Medulla oblongata (tissue), 1 donor: ENCODE measurements around the gene ATAD1.
A peak's percentile ranks its signal among the peaks of the same experiment; 100 is the strongest.
"Not testable (repeated sequence)": the region's sequence is repeated elsewhere in the genome, so short reads cannot be mapped to it uniquely, and the experiment has no call there.

Experiments used
- DNase-seq: peaks from one replicate; pipeline ENCODE4 v3.0.0-alpha.2; 2015; ENCODE audit errors: extremely low spot score

The ATAD1 gene

DNA sequence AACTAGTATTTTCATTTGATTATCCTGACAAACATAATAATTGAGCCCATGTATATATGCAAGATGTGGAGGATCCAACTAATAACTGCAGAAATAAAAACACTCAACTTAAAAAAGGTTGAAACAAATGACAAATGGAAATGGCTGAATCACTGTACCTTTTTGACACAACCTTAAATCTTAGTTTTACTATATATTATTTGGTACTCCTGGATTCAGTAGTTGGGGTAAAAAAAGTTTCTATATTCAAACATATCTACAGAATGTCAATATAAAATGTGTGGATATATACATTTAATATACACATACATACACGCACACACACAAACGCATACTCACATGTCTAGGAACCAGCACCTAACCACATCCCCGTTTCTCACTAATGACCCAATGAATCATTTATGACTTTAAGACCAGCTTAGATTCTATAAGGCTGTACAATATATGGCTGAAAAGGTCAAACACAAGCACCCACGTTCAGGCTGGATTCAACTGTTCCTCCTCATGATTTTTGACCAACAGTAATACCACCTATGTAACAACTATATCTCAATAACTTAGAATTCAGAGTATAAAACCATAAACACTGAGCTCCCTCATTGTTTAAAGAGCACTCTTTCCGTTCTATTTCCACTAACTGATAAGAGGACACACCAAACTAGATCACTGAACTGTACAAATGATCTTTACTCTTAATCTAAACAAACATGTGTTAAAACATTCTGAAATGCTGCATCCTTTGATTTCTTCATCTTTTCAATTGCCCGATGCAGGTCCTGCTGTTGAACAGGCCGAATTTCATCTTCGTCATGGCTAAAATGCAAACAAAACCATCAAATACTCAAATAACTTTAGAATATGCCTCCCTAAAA lies 63.8 kb downstream of the ATAD1 start:
- DNase-seq, result no peak

DNA sequence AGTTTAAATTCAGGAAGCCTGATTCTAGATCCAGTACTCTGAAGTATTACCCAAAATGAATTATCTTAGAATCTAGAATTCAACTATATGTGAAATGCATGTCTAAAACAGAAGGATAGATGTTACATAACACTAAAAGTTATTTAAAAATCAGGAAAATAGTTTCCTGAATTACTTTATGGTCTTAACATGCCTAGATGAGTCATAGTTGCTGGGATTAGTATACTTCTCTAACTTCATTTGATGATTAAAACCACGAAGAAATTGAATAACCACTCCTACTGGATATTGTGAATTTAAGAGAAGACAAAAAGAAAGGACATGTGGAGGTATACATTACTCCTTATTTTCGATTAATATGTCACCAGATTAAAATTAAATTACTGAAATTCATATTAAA lies 65.5 kb downstream of the ATAD1 start:
- DNase-seq, result no peak

- no peak for DNase-seq
Measured at GRCh38 chr10:87751274-87751673, 66.8 kb downstream of the ATAD1 start.

GRCh38 chr10:87750817-87751216 lies 67.2 kb downstream of the ATAD1 start:
- no peak for DNase-seq

- no peak for DNase-seq
Measured at GRCh38 chr10:87750001-87750671, 67.9 kb downstream of the ATAD1 start.

DNA sequence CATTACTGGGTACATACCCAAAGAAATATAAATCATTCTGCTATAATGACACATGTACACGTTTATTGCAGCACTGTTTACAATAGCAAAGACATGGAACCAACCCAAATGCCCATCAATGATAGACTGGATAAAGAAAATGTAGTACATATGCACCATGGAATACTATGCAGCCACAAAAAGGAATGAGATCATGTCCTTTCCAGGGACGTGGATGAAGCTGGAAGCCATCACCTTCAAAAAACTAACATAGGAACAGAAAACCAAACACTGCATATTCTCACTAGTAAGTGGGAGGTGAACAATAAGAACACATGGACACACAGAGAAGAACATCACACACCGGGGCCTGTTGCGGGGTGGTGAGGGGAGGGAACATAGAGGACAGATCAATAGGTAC lies 69.8 kb downstream of the ATAD1 start:
- DNase-seq, result not testable (repeated sequence)

- DNase-seq, result no peak
Measured at GRCh38 chr10:87746911-87747310, 71.1 kb downstream of the ATAD1 start.

GRCh38 chr10:87744606-87745005 lies 73.4 kb downstream of the ATAD1 start:
- no peak for DNase-seq

DNA sequence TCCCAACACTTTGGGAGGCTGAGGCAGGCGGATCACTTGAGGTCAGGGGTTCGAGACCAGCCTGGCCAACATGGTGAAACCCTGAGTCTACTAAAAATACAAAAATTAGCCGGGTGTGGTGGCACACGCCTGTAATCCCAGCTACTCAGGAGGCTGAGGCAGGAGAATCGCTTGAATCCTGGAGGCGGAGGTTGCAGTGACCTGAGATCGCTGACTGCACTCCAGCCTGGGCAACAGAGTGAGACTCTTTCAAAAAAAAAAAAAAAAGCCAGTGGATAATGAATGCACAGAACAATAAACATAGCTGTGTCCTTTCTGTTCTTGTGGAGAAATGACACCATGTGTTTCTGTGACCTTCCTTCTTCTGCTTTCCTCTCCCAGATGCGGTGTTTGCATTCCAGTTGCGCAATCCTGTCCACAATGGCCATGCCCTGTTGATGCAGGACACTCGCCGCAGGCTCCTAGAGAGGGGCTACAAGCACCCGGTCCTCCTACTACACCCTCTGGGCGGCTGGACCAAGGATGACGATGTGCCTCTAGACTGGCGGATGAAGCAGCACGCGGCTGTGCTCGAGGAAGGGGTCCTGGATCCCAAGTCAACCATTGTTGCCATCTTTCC lies 74.9 kb downstream of the ATAD1 start:
- not testable (repeated sequence) for DNase-seq

GRCh38 chr10:87740254-87740655 lies 77.8 kb downstream of the ATAD1 start:
- DNase-seq, result no peak

DNA sequence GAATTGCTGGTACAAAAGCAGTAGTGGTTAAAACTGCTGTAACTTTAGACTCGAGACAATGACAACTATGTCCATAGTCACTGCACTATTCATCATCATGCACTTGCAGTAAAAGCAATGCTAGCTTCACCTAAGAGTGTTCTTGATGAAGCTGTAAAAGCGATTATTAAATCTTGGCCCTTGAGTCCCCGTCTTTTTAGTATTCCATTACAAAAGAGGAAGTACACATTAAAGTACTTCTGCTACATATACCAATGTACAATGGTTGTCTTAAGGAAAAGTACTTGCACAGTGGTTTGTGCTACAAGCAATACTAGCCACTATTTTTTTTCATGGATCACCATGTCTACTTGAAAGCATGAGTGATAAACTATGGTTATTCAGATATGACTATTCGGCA lies 78.3 kb downstream of the ATAD1 start:
- DNase-seq, result no peak

- not testable (repeated sequence) for DNase-seq
Measured at GRCh38 chr10:87738253-87738652, 79.8 kb downstream of the ATAD1 start.

- peak; percentile 62 for DNase-seq
Measured at GRCh38 chr10:87734987-87735827, 82.8 kb downstream of the ATAD1 start.

DNA sequence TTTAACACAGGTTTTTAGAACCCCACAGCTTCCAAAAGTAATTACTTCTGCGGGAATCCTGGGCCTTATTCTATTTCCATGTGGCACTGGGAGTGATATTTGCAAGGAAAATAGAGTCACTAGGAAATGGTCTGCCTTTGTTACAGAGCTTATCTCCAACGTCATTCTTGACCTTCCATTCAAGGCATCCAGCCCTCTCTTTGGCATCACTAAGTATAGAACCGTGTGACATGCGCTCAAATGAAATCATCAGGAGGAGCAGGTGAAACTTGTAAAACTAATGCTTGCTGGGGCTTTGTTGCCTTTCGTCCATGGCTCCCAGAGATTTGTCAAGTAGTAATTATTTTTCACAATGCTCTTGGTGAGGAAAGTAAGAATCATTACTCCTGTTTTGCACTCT lies 84.9 kb downstream of the ATAD1 start:
- no peak for DNase-seq

- no peak for DNase-seq
Measured at GRCh38 chr10:87729940-87730339, 88.1 kb downstream of the ATAD1 start.

DNA sequence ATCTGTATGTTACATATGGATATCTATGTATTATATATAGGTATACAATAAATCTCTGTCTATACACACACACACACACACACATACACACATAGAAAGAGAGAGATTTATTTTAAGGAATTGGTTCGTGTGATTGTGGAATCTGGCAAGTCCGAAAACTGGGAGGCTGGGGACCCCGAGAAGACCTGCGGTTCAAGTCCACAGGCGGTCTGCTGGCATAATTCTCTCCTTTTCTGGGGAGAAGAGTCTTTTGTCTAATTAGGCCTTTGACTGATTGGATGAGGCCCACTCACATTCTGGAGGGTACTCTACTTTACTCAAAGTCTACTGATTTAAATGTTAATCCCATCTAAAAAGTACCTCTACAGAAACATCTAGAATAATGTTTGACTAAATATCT lies 93.2 kb downstream of the ATAD1 start:
- DNase-seq, result no peak

DNA sequence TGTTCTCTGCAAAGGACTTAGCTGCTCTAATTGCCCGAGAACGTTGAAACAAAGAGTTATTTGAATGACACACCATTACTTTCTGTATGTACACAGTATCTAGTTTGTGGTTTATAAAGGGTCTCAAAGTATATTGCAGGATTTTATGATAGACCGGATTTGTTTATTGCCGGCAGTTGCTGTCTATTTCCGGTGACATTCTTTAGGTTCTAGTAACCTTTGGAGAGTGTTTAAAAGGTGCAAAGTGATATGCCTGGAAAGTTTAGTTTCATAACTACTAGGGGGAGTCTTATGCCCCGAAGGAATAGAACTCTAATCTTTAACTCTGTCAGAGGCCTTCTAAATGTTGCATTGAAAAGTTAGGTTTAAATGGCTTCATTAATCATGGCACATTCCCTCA lies 94.5 kb downstream of the ATAD1 start:
- no peak for DNase-seq

DNA sequence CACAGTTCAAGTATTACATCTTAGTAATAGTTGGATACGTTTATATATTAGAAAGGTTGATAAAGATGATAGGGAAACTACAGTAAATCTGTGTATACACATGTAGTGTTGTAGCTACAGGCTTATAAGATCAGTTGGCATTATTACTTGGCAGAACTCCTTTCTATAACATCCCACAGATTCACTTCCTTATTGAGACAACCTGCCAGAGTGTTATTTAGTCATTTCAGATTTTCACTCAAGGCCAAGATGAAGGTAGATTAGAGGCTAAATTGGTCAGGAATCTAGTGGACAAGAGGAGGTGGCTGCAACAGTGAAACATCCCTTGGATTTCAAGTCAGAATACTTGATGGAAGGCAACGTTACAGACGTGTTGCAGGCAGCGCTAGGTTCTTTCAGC lies 95.3 kb downstream of the ATAD1 start:
- no peak for DNase-seq

DNA sequence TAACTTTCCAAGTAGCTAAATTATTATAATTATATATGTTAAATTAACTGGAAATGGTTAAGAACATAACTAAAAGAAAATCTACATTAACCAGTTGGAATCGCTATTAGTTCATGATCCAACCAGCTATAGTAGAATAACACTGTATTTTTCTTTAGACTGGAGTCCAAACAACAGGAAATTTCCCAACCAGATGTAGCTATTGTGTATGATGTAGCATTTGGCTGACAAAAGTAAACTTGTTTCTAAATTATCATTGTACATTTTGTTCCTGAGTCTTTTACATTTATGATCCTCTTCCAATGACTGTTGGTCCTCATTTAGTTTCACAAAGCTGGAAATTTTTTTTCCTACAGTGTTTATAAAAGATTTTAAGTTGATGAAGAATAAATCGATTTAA lies 96.2 kb downstream of the ATAD1 start:
- DNase-seq, result no peak

GRCh38 chr10:87720665-87721064 lies 97.4 kb downstream of the ATAD1 start:
- no peak for DNase-seq

GRCh38 chr10:87716348-87716670 lies 101.7 kb downstream of the ATAD1 start:
- DNase-seq, result no peak
